HUDEP-2 (cell line): Measurements from ENCODE around the gene RNASE8.

Source experiments
- DNase-seq, 76 experiments: peaks; one replicate each; lab custom pipeline; 2025; ENCODE audit not compliant: unreplicated experiment in 76 of 76; lab: John Stamatoyannopoulos, UW

RNASE8 gene

GRCh38 chr14:21049271-21049673 lies 8.3 kb upstream of the RNASE8 start:
- DNase-seq = no peak

- no peak for DNase-seq
Measured at GRCh38 chr14:21050597-21050996, 7.0 kb upstream of the RNASE8 start.

- DNase-seq = no peak
Measured at GRCh38 chr14:21053184-21054122, 4.2 kb upstream of the RNASE8 start.

GRCh38 chr14:21054123-21054767 lies 3.4 kb upstream of the RNASE8 start:
- no peak for DNase-seq

- DNase-seq = no peak
Measured at GRCh38 chr14:21054768-21055145, 2.9 kb upstream of the RNASE8 start.

GRCh38 chr14:21055432-21056117 lies 2.0 kb upstream of the RNASE8 start:
- no peak for DNase-seq

GRCh38 chr14:21056520-21057163 lies 980 bp upstream of the RNASE8 start:
- DNase-seq = no peak

GRCh38 chr14:21058903-21059302 lies 1.3 kb downstream of the RNASE8 start:
- DNase-seq = no peak

- DNase-seq = no peak
Measured at GRCh38 chr14:21059842-21060613, 2.4 kb downstream of the RNASE8 start.

GRCh38 chr14:21060614-21061346 lies 3.2 kb downstream of the RNASE8 start:
- no peak for DNase-seq

GRCh38 chr14:21061347-21061668 lies 3.7 kb downstream of the RNASE8 start:
- DNase-seq = no peak

- no peak for DNase-seq
Measured at GRCh38 chr14:21063479-21063878, 5.9 kb downstream of the RNASE8 start.

GRCh38 chr14:21066882-21067502 lies 9.4 kb downstream of the RNASE8 start:
- DNase-seq = no peak

GRCh38 chr14:21068521-21069387 lies 11.1 kb downstream of the RNASE8 start:
- DNase-seq = peak in 31 of 76 experiments; percentile 7 to 51 (median 23)

- DNase-seq = no peak
Measured at GRCh38 chr14:21069388-21070082, 11.9 kb downstream of the RNASE8 start.

GRCh38 chr14:21070083-21070609 lies 12.5 kb downstream of the RNASE8 start, which contains the start of gene ARHGEF40:
ARHGEF40 (plus strand) TSS chr14:21070304; CDS start chr14:21070397, 93 bp downstream.
- DNase-seq = peak in 1 of 76 experiments; percentile 7

GRCh38 chr14:21070610-21071224 lies 13.1 kb downstream of the RNASE8 start:
- DNase-seq = peak in 9 of 76 experiments; percentile 10 to 31 (median 13)
